ENCODE measurements around the gene HGD. TPM values are rescaled to one million over a fixed set of nuclear protein-coding genes. Genes with fewer than 3 reads are reported as not detected.

Gene HGD
- total RNA-seq, 1 donor from 2014 or later: 0.40 TPM

GRCh38 chr3:120710369-120710768 lies 28.3 kb upstream of the HGD start:
- no peak overlapping the region for H3K4me3 Mint-ChIP-seq (ENCODE audit: unreplicated experiment)
- TF ChIP-seq CTCF (IDR thresholded peaks at IDR 0.05): no peak
- peaks cover 1% of the 10 kb centered on the region for H3K36me3 Mint-ChIP-seq (ENCODE audit: low read depth)
- no peaks in the 10 kb centered on the region for H3K4me1 Mint-ChIP-seq (ENCODE audit: low read depth)
- H3K27ac Mint-ChIP-seq (ENCODE audit: unreplicated experiment): no peak overlapping the region
- DNase-seq (ENCODE audit: low spot score): no peak
- no peaks in the 10 kb centered on the region for H3K27me3 Mint-ChIP-seq (ENCODE audit: low read depth)
- no peaks in the 10 kb centered on the region for H3K9me3 Mint-ChIP-seq (ENCODE audit: low read depth)

- H3K4me3 Mint-ChIP-seq (ENCODE audit: unreplicated experiment): no peak overlapping the region
- H3K4me1 Mint-ChIP-seq (ENCODE audit: low read depth): no peaks in the 10 kb centered on the region
- peaks cover 12% of the 10 kb centered on the region for H3K36me3 Mint-ChIP-seq (ENCODE audit: low read depth)
- TF ChIP-seq CTCF (IDR thresholded peaks at IDR 0.05): no peak
- DNase-seq (ENCODE audit: low spot score): no peak
- no peak overlapping the region for H3K27ac Mint-ChIP-seq (ENCODE audit: unreplicated experiment)
- no peaks in the 10 kb centered on the region for H3K27me3 Mint-ChIP-seq (ENCODE audit: low read depth)
- H3K9me3 Mint-ChIP-seq (ENCODE audit: low read depth): peaks cover 8% of the 10 kb centered on the region
Observed at GRCh38 chr3:120708408-120708807, 26.4 kb upstream of the HGD start.

- no peaks in the 10 kb centered on the region for H3K4me1 Mint-ChIP-seq (ENCODE audit: low read depth)
- no peak for DNase-seq (ENCODE audit: low spot score)
- H3K36me3 Mint-ChIP-seq (ENCODE audit: low read depth): peaks cover 19% of the 10 kb centered on the region
Observed at GRCh38 chr3:120706950-120707349, 24.9 kb upstream of the HGD start.

GRCh38 chr3:120705884-120706582 lies 24.0 kb upstream of the HGD start:
- Mint-ChIP-seq H3K27ac (ENCODE audit: unreplicated experiment) (no peak overlapping the region), H3K27me3 (ENCODE audit: low read depth) (no peaks in the 10 kb centered on the region), H3K36me3 (ENCODE audit: low read depth) (peaks cover 19% of the 10 kb centered on the region), H3K4me1 (ENCODE audit: low read depth) (no peaks in the 10 kb centered on the region), H3K4me3 (ENCODE audit: unreplicated experiment) (no peak overlapping the region), H3K9me3 (ENCODE audit: low read depth) (peaks cover 11% of the 10 kb centered on the region)
- no peak for DNase-seq (ENCODE audit: low spot score)
- TF ChIP-seq CTCF (IDR thresholded peaks at IDR 0.05): no peak

More at GRCh38 chr3:120706950-120707349, 24.9 kb upstream of the HGD start:
- no peak for TF ChIP-seq CTCF (IDR thresholded peaks at IDR 0.05)
- Mint-ChIP-seq H3K27ac (ENCODE audit: unreplicated experiment) (no peak overlapping the region), H3K27me3 (ENCODE audit: low read depth) (no peaks in the 10 kb centered on the region), H3K4me3 (ENCODE audit: unreplicated experiment) (no peak overlapping the region), H3K9me3 (ENCODE audit: low read depth) (peaks cover 11% of the 10 kb centered on the region)

- no peak for DNase-seq (ENCODE audit: low spot score)
- H3K27ac Mint-ChIP-seq (ENCODE audit: unreplicated experiment): no peak overlapping the region
- no peak overlapping the region for H3K4me3 Mint-ChIP-seq (ENCODE audit: unreplicated experiment)
- no peak for TF ChIP-seq CTCF (IDR thresholded peaks at IDR 0.05)
- H3K36me3 Mint-ChIP-seq (ENCODE audit: low read depth): peaks cover 16% of the 10 kb centered on the region
- no peaks in the 10 kb centered on the region for H3K4me1 Mint-ChIP-seq (ENCODE audit: low read depth)
- H3K27me3 Mint-ChIP-seq (ENCODE audit: low read depth): no peaks in the 10 kb centered on the region
- peaks cover 9% of the 10 kb centered on the region for H3K9me3 Mint-ChIP-seq (ENCODE audit: low read depth)
Observed at GRCh38 chr3:120699333-120699732, 17.3 kb upstream of the HGD start.

Measured in chondrocyte (in vitro differentiated cells).